ENCODE results near the gene NRCAM.

DNA sequence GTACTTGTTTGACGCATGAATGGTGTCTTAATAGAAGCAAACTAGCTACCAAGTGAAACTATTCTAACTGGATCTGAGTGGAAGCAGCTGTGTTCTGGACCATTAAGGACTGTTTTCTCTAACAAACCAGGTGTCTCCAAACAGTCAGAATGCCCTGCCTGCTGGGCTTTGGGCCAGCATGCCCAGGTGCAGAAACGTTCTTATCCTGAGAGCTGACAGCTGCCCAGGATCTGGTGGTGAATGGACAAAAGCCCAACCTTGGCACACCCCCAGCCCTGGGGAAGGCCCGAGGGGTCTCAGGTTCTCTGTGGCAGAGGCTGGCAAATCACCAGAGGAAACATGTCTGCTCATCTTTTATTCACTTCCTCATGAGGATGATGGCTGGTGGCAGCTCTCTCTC is 277.8 kb downstream of the NRCAM start:
- TF ChIP-seq POLR2A (IDR thresholded peaks at IDR 0.05) = no peak
- no peak for TF ChIP-seq POLR2AphosphoS5 (IDR thresholded peaks at IDR 0.05; ENCODE audit: insufficient read depth in 1 of 2, low read depth in 1 of 2)

Measured in vagina (tissue), 2 donors.